ENCODE results near the gene HOXA7.

The HOXA7 gene

DNA sequence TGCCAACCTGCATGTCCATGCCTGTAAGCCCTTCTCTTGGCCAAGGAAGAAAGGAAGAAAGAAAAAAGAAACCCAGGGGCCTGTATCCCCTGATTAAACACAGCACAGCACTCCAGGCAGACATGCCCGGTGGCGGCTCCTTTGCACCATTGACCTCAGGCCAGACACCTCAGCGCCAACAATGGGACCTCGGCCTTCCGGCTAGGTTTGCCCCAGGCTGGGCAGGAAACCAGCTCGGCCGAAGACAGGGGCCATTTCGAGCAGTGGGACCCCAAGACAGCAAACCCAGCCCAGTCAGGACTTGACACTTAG is 14.8 kb upstream of the HOXA7 start:
- no peak overlapping the region for H3K4me3 ChIP-seq (ENCODE audit: low read depth, low read length)

- H3K4me3 ChIP-seq (ENCODE audit: low read depth, low read length): no peak overlapping the region
These were observed 14.2 kb upstream of the HOXA7 start for GRCh38 chr7:27170426-27171324.

GRCh38 chr7:27169658-27170425 is 13.4 kb upstream of the HOXA7 start:
- H3K4me3 ChIP-seq (ENCODE audit: low read depth, low read length): no peak overlapping the region

GRCh38 chr7:27168265-27168947 is 11.9 kb upstream of the HOXA7 start:
- H3K4me3 ChIP-seq (ENCODE audit: low read depth, low read length): no peak overlapping the region

- no peak overlapping the region for H3K4me3 ChIP-seq (ENCODE audit: low read depth, low read length)
These were observed 11.4 kb upstream of the HOXA7 start for GRCh38 chr7:27167916-27168264.

- H3K4me3 ChIP-seq (ENCODE audit: low read depth, low read length): no peak overlapping the region
These were observed 10.3 kb upstream of the HOXA7 start for GRCh38 chr7:27166531-27167505.

DNA sequence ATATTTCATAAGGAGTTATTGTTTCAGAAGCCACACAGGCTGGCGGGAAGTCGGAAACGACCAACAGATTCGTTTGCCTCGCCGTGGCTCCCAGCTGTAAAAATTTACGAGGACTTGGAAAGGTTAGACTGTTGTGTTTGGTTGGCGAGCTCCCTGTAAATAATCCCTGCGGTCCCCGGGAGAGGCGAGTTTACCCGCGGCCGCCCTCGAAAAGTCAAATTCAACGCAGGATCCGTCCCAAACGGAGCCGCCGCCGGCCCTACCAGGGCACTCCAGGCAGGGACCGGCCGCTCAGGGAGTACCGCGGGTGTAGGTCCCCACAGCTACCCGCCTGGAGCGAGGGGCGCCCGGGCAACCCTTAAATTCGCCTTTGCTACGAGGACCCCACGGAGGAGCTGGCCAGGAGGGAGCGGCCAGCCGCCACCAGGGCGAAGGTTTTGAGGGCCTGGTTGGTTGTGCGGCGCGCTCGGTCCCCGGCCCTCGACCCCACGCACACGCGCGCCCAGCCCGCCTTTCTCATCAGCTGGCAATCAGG is 9.6 kb upstream of the HOXA7 start:
- H3K4me3 ChIP-seq (ENCODE audit: low read depth, low read length): no peak overlapping the region

DNA sequence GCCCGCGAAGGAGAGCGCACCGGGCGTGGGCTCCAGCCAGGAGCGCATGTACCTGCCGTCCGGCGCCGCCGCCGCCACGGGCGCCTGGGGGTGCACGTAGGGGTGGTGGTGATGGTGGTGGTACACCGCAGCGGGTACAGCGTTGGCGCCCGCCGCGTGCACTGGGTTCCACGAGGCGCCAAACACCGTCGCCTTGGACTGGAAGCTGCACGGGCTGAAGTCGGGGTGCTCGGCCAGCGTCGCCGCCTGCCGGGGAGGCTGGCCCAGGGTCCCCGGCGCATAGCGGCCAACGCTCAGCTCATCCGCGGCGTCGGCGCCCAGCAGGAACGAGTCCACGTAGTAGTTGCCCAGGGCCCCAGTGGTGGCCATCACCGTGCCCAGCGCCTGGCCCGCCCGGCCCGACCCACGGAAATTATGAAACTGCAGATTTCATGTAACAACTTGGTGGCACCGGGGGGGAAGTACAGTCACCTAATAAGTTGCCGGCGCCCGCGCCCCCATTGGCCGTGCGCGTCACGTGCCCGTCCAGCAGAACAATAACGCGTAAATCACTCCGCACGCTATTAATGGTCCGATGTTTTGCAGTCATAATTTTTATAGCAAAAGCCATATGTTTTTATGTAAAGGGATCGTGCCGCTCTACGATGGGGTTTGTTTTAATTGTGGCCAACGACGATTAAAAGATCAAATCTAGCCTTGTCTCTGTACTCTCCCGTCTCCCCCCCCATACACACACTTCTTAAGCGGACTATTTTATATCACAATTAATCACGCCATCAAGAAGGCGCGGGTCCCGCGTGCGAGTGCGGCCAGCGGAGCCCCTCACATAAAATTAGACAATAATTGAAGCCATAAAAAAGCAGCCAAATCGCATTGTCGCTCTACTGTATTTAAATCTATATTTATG is 8.9 kb upstream of the HOXA7 start, which contains the start of gene HOXA9:
HOXA9 (minus strand) TSS at position 449 of the 907 bp plus-strand sequence; CDS start at position 369, 80 bp downstream.
- no peak within 1 kb of the TSS for H3K4me3 ChIP-seq (ENCODE audit: low read depth, low read length)

- no peak overlapping the region for H3K4me3 ChIP-seq (ENCODE audit: low read depth, low read length)
These were observed 8.1 kb upstream of the HOXA7 start for GRCh38 chr7:27164367-27165088.

- H3K4me3 ChIP-seq (ENCODE audit: low read depth, low read length): no peak overlapping the region
These were observed 7.5 kb upstream of the HOXA7 start for GRCh38 chr7:27164045-27164366.

DNA sequence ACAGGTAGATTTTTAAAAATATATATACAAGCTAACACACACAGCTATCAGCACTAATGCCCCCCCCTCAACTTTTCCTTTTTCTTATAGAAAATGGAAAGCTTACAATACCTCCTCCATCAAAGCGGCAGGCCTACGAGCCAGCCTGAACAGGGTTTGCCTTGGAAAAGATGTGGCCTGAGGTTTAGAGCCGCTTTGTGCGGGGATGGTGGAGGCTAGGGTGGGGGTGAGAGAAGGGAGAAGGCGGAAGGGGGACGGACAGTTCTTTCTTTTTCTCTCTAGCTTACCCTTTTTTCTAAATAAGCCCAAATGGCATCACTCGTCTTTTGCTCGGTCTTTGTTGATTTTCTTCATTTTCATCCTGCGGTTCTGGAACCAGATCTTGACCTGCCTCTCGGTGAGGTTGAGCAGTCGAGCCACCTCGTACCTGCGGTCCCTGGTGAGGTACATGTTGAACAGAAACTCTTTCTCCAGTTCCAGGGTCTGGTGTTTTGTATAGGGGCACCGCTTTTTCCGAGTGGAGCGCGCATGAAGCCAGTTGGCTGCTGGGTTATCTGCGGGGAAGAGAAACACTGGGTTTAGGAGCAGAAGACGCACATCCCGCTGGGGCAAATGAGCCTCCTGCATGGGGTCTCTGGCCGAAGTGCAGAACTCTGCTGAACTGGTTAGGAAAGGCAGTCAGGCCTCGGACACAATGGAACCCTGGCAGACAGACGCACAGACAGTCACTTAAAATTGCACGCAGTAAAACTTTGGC is 7.0 kb upstream of the HOXA7 start:
- H3K4me3 ChIP-seq (ENCODE audit: low read depth, low read length): no peak overlapping the region

DNA sequence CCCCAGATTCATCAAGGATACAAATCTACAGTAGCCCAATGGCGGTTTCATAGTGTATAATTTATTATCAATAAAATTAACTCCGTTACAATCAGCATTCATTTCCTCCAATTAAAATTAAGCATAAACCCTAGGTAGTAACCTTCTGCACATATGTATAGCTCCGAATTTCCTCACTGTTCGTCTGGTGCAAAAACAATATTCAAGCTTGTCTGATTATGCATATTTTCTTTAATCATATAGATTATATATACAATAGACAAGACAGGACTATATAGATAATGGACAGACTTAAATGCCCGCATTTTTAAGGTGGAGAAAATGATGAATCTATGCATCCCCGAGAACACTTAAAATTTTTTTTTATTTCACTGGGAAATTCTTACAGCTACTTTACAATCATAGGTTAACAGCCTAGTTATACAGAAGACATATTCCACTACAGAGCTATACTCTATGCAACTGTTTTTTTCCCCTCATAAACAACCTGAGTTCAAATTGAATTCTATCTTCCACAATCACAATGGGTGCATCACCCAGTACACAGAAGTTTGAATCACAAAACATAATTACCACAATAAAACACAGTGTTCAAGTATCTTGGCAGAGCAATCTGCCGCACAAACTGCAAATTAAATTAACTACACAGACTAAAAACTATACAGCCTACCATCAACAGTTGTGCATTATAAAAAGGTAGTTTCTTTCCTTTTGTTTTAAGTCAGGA is 6.2 kb upstream of the HOXA7 start:
- H3K4me3 ChIP-seq (ENCODE audit: low read depth, low read length): no peak overlapping the region

- no peak overlapping the region for H3K4me3 ChIP-seq (ENCODE audit: low read depth, low read length)
These were observed 5.5 kb upstream of the HOXA7 start for GRCh38 chr7:27161721-27162560.

GRCh38 chr7:27161214-27161720 is 4.8 kb upstream of the HOXA7 start:
- H3K4me3 ChIP-seq (ENCODE audit: low read depth, low read length): no peak overlapping the region

GRCh38 chr7:27160546-27161213 is 4.2 kb upstream of the HOXA7 start:
- no peak overlapping the region for H3K4me3 ChIP-seq (ENCODE audit: low read depth, low read length)

DNA sequence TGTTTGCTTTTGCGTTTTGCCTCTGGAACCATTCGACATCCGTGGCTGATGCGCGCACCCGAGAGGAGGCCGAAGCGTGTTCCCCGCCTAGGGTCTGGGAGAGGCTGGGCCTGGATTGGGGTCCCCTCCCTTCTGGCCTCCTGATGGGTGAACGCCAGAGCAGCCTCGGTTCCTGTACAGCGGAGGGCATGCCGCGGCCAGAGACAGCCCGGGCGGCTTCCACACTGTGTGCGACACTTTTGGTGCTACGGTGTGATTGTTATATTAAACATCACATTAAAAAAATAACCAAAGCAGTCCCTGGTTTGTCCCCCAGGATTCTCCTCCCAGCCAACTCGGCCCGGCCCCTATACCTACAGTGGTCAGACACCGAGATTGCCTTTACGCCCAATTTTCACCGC is 3.7 kb upstream of the HOXA7 start:
- H3K4me3 ChIP-seq (ENCODE audit: low read depth, low read length): no peak overlapping the region
